ENCODE measurements around the gene RPTOR. TPM values are rescaled to one million over a fixed set of nuclear protein-coding genes. Genes with fewer than 3 reads are reported as not detected.
"Not testable (repeated sequence)": the region's sequence is repeated elsewhere in the genome, so short reads cannot be mapped to it uniquely, and the experiment has no call there.

Gene RPTOR
- total RNA-seq, 1 experiment from 2014 or later = 25.1 TPM

- H3K56ac ChIP-seq (ENCODE audit: insufficient read length, low read depth, low read length); DNase-seq; H3K79me2 ChIP-seq (ENCODE audit: insufficient read depth, low read length); H2BK20ac ChIP-seq (ENCODE audit: low read depth, low read length, poor library complexity, severe bottlenecking); H2BK12ac ChIP-seq (ENCODE audit: insufficient read length, low read depth, low read length); H2AFZ ChIP-seq (ENCODE audit: low read length); H3K4me3 Mint-ChIP-seq; H3K27me3 ChIP-seq (ENCODE audit: insufficient read depth, low read length); H2BK120ac ChIP-seq (ENCODE audit: low read depth, low read length, poor library complexity, severe bottlenecking); H3K4ac ChIP-seq (ENCODE audit: low read depth, low read length); H3K23ac ChIP-seq (ENCODE audit: insufficient read length, low read depth, low read length); H3K4me1 Mint-ChIP-seq; H3K9me3 ChIP-seq (ENCODE audit: control insufficient read depth, low read depth, low read length); H4K5ac ChIP-seq (ENCODE audit: insufficient read length, low read depth, low read length); H3K27ac Mint-ChIP-seq; H4K8ac ChIP-seq (replicated peaks; ENCODE audit: insufficient read length, low read depth, low read length); H3K23me2 ChIP-seq (ENCODE audit: insufficient read length, low read depth, low read length, poor library complexity, severe bottlenecking); H3K4me2 ChIP-seq (ENCODE audit: insufficient read depth, insufficient read length, low read length); H3K9ac ChIP-seq (ENCODE audit: extremely low read depth, insufficient read length, low read length); H4K91ac ChIP-seq (ENCODE audit: insufficient read length, low read depth, low read length); H2AK5ac ChIP-seq (ENCODE audit: insufficient read length, low read length); H2BK15ac ChIP-seq (ENCODE audit: low read depth, low read length); H3K18ac ChIP-seq (ENCODE audit: insufficient read length, low read depth, low read length); H3T11ph ChIP-seq (ENCODE audit: low read length); H2BK5ac ChIP-seq (ENCODE audit: insufficient read length, low read length); H3K79me1 ChIP-seq (ENCODE audit: insufficient read depth, low read depth, low read length, poor library complexity, severe bottlenecking); H4K20me1 ChIP-seq (ENCODE audit: control insufficient read depth, insufficient read depth, insufficient read length); H3K4me1 ChIP-seq (ENCODE audit: insufficient read depth, low read length); H3K14ac ChIP-seq (ENCODE audit: insufficient read depth, low read length); H3K27ac ChIP-seq (ENCODE audit: insufficient read length, low read depth, low read length); H3K27me3 Mint-ChIP-seq (ENCODE audit: low read depth): not testable (repeated sequence)
- Mint-ChIP-seq H3K36me3 (ENCODE audit: insufficient read depth in 1 of 3, low read depth in 3 of 3) (peaks cover 23 to 28% (median 24%) of the 10 kb centered on the region in 3 experiments), H3K9me3 (peaks cover 9 to 15% of the 10 kb centered on the region in 2 experiments)
- WGBS (ENCODE audit: extremely low coverage, insufficient read length, low lambda C conversion rate) = no CpG with 5 or more reads among the region's 1 CpG
These were observed 200.1 kb downstream of the RPTOR start for GRCh38 chr17:80744725-80745124.

Data from H9 (cell line).